HG03439 (cell line): ENCODE results near the gene HMG20A.
A peak's percentile ranks its signal among the peaks of the same experiment; 100 is the strongest.

Experiments used
- ATAC-seq: cut with Tn5 transposase; IDR thresholded peaks from one replicate; pipeline ENCODE4 v1.9.1; 2021; ENCODE audit warnings: mild to moderate bottlenecking, moderate library complexity; ENCODE audit not compliant: unreplicated experiment

HMG20A gene

GRCh38 chr15:77426377-77426776 lies 5.7 kb downstream of the HMG20A start:
- no peak for ATAC-seq

DNA sequence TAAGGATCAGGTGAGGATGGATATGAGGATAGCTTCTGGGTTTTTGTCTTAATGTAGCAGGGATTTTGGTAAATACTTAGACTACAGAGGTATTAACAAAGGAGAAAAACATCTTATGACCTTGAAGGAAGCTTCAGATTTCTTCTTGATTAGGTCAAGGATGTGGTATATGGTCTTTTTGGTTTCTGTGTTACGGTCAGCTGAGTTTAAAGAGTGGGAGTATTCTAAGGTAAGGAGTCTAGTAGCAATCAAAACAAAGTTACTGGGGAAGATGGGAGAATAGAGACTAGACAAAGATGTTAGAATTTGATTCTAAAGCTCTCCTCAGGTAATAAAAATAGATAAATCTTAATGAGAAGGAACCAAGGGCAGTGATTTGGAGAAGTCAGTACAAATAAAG lies 6.2 kb downstream of the HMG20A start:
- no peak for ATAC-seq

DNA sequence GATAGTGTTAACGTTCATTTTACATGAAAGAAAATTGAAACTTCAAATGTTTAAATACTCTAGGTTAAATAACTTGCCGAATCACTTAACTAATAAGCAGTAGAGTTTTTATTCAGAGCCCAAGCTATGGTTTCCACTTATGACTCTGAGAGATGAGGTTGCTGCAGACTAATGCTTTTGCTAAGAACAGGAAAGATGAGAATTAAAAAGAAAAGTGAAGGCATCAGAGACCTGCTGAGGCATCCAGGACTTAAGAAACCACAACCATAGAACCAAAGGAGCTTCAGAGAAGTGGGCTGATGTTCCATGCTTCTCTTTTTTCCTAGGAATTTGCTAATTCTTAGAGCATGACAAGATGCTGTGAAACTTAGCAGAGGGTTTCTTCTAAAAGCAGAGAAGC lies 9.5 kb downstream of the HMG20A start:
- ATAC-seq, result no peak

GRCh38 chr15:77430652-77431051 lies 10.0 kb downstream of the HMG20A start:
- no peak for ATAC-seq

DNA sequence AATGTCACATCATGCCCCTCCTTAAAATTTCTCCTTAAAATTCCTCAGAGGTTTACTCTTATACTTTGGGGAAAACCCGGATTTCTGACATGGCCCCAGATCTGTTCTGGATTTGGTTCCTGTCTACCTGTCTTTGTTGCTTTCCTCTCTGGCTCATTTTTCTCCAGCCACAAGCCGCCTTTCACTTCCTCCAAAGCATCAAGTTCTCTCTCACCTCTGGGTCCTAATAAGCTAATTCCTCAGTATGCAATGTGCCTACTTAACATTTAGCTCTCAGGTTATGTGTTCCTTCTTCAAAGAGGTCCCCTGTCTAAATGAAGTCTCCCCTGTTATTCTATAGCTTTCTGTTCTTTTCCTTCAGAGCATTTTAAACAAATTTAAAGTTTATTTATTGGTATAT lies 16.1 kb downstream of the HMG20A start:
- ATAC-seq, result no peak

DNA sequence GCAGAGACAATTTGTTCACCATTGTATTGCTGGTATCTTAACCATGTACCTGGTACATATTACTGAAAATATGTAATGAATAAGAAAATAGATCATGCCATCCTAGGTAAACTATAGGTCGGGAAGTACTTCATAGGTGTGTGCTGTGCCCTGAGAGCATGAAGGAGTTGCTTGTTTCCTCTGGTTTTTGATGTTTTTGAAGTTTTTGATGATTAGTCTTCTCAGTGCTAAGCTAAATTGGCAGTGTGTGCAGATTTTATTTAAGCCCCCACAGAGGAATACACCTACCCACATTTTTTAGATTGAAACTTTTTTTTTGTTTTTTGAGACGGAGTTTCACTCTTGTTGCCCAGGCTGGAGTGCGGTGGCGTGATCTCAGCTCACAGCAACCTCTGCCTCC lies 16.6 kb downstream of the HMG20A start:
- ATAC-seq, result no peak

GRCh38 chr15:77440378-77440999 lies 19.8 kb downstream of the HMG20A start:
- ATAC-seq, result peak; percentile 84

GRCh38 chr15:77446840-77447390 lies 26.2 kb downstream of the HMG20A start:
- ATAC-seq, result no peak

DNA sequence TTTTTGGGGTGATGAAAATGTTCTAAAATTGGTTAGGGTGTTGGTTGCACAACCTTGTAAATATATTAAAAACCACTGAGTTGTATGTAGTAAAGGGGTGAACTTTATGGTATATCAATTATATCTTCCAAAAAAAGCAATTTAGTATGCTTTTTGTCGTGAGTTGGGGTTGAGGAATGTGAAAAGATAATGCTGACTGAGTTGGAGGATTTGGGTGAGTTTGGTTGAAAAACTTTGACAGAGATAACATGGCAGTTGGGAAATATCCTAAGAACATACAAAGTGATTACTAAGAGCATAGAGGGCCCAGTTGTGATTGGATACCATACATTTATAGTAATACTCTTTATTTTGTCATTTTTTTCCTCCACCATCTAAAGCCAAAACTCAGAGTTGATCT lies 33.6 kb downstream of the HMG20A start:
- no peak for ATAC-seq

GRCh38 chr15:77454951-77455350 lies 34.3 kb downstream of the HMG20A start:
- no peak for ATAC-seq

- no peak for ATAC-seq
Measured at GRCh38 chr15:77455696-77456321, 35.1 kb downstream of the HMG20A start.

- no peak for ATAC-seq
Measured at GRCh38 chr15:77456746-77457145, 36.1 kb downstream of the HMG20A start.

DNA sequence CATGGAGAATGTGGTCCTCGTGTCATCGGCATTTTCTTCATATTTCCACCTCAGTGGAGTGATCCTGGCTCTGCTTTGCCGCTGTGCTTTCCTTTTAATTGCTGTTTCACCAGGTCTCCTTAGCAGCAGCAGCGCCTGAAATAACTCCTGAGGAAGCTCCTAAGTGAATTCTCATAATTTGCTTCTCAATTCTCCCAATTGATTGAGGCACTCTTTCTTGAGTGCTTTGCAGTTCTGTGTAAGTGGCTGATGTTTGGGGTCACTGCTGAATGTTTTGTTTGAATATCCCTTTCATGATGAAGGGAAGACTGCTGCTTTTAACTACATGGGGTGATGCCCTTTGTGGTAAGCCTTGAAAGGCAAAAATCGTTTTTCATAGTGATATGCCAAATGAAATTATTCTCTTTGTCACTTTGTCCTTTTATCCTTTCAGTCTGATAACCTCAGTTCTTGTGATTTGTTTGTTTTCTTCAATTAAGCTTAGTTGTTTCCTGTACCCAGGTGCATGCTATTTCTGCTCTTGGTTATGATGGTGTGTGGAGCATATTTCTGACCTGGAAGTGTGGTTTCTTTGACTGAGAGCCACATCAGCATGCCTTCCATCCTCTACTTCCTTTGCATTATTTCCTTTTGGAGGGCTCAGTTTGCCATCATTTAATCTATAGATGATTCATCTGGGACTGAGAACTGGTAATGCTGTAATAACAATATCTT lies 36.7 kb downstream of the HMG20A start:
- ATAC-seq, result no peak

GRCh38 chr15:77457905-77458265 lies 37.2 kb downstream of the HMG20A start:
- ATAC-seq, result no peak

DNA sequence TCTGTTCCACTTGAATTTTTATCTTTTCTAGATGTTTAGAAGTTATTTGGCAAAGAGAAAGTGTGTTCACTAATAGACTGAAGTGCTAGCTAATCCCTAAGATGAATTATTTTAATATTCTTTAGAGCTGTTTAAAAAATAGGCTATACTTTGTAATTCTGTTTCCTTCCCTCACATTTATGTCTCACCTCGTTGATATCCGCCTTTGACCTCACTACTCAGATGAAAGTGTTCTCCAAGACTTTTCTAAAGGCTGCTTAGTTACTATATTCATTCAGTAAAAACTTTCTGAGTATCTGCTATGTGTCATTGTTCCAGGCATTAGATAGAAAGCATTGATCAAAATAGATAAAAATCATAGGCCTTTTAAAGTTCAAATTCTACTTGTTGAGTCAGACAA lies 38.3 kb downstream of the HMG20A start:
- no peak for ATAC-seq

DNA sequence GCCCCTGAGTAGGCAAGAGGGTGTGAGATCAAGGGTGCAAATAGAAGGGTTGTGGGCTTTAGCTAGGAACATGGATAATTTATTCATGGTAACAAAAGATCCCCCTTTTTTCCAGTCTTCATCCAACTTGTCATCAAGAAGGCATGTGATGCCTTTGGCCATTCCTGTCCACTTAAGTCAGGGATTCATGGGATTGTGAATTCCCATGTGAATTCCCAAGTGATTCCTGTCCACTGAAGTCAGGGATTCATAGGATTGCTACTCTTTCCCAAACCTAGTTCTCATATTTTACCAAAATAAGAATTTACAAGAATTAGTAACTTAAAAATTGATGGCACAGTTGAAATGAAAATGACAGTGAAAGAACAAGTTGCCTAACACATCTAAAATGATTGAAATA lies 40.8 kb downstream of the HMG20A start:
- no peak for ATAC-seq

GRCh38 chr15:77464129-77464865 lies 43.6 kb downstream of the HMG20A start:
- no peak for ATAC-seq

- ATAC-seq, result no peak
Measured at GRCh38 chr15:77466521-77466920, 45.8 kb downstream of the HMG20A start.

DNA sequence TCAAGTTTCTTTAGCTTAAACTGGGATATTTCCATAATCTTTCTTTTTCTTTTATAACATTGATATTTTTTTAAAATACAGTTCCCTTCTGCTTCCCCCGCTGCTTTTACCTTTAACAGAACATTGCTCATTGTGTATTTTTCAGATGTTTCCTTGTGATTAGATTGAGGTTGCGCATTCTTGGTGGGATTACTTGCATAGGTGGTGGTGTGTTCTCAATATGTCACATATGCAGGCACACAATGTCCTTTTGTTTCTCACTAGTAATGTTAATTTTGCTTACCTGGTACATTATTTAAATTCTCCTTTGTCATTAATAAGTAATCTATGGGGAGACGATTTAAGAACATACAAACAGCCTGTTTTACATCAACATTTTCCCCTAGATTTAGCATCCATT lies 48.2 kb downstream of the HMG20A start:
- ATAC-seq, result no peak

GRCh38 chr15:77470235-77470634 lies 49.5 kb downstream of the HMG20A start:
- ATAC-seq, result no peak

DNA sequence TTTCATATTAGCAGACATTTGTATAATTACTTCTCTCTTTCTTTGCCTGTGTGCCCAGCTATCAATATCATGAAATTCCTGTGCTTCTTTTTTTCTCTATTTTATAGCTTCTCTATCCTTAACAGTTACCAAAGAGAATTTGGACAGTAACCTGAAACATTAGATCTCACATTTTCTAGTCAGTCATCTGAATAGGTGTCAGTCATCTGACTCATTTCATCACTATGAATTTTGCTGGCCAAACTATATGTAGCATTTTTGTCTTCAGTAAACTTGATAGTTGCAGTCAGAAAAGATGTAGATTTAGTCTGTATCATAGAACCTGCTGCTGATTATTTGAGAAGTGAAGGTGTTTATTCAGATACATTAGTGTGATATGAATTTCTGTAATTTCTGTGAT lies 52.6 kb downstream of the HMG20A start:
- ATAC-seq, result no peak
